ENCODE data around the gene MACC1.
"Not testable (repeated sequence)": the region's sequence is repeated elsewhere in the genome, so short reads cannot be mapped to it uniquely, and the experiment has no call there.

MACC1 gene

DNA sequence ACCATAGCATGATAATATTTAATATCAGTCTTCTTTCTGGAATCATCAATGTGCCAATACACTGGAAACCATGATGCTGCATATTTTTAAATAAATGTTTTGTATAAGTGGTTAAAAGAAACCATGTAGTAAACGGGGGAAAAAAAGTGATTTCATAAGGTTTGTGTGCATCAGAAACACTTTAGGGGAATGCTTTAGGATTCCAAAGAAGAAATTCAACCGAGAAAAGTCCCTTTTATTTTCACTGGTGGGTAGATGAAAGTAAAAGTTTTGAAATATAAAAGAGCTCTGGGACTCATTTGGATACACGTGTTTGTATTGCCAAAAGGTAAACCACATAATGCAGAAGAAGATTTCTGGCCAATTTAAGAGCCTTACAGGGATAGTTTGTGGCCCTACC is 11.9 kb upstream of the MACC1 start:
- no peak for DNase-seq (ENCODE audit: low spot score)

DNA sequence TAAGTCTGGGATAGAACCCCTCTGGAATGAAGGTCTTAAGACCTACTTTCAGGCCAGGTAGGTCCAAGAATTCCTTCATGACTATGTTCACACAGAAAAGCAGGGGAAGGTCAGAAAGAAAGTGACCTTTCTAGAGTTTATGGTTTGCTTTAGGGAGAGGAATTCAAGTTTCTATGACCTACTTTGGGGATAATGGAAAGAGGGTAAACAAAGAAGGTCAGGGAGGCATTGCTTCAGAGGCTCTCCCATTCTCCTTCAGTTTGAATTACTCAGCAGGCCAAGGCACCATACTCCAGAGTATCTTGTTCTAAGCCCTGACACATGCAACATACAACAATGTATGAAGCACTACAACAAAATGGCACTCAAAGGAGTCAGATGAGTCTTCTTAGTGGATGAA is 11.5 kb upstream of the MACC1 start:
- no peak for DNase-seq (ENCODE audit: low spot score)

DNA sequence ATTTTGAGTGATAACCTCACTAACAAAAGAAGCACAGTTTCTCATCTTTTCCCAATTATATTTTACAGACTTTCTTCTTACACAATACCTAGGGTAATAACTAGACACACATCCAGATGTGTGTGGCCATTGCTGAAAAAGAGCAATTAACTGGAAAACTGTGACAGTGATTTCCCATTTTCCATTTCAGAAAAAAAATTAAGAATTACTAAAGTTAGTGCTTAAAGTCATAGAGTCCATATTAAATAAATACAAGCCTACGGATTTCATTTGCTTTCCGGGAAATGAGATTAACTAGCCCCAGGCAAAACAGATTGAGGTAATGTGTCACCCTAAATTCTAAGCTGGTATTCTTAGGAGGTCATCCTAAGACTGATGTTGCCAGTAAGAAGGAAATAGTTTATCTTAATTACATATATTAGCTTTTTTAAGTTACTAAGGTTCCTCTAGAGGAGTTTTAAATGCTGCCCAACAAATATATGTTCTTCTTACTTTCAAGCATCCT is 10.2 kb upstream of the MACC1 start:
- DNase-seq (ENCODE audit: low spot score): no peak

DNA sequence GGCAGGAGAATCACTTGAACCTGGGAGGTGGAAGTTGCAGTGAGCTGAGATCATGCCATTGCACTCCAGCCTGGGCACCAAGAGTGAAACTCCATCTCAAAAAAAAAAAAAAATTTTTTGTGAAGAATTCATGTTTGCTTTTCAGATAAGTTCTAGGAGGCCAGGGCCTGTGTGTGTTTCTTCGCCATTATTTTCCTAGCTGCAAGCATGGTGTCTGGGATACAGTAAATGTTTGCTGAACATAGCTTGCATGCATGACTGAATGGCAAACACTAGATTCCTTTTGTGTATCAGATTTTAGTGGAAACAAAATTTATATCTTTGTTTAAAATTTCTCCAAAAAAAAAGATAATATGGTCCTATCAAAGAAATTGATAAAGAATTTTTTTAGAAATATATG is 9.7 kb upstream of the MACC1 start:
- no peak for DNase-seq (ENCODE audit: low spot score)

DNA sequence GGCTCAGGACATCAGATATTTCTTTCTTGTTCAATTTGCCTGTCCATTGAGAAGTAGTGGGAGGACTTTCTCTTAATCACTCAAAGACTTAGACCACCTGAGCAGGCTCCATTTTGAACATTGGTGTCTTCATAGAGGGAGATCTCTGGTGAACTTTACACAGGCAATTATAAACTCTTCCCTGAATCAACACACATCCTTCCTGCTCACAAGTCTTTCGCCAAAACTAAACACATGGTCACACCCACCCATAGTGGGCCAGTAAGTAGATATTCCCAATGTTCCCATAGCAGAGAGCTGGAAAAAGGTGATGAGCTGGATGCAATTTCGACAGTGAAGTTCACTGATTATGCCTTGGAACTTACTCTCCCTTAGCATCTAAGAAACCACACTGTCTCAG is 8.2 kb upstream of the MACC1 start:
- DNase-seq (ENCODE audit: low spot score): no peak

DNA sequence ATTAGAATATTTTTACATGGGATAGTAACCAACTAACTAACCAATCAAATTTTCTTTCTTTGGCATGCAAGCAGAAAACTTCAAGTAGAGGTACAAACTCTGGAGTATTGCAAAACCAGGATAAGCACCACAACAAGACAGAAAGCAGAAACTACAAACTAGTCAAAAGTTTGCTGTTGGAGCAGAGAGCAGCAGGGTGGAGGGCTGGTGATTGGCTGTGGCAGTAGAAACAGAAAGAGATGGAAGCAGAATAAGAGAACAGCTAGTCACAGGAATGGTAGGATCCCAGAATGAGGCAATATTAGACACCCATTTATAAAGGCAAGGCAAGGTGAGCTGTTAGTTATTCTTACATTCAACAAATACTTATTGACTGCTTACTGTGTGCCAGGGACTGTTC is 6.8 kb upstream of the MACC1 start:
- DNase-seq (ENCODE audit: low spot score): no peak

DNA sequence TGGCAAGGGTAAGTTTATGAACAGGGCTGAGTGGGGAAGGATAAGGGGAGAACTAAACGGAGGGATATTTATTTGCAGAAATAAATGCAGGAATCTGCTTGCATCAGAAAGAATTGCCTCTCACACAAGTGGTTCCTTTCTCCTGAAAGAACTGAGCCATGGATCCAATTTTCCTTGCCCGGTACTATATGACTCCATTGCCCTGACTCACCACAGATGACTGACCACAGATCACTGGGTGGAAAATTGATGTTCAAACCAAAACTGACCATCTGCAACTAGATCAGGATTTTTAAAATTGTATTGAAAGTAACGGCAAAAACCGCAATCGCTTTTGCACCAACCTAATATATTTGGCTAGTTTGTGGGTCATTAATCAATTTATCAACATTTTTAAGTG is 6.2 kb upstream of the MACC1 start:
- DNase-seq (ENCODE audit: low spot score): peak; percentile 31

DNA sequence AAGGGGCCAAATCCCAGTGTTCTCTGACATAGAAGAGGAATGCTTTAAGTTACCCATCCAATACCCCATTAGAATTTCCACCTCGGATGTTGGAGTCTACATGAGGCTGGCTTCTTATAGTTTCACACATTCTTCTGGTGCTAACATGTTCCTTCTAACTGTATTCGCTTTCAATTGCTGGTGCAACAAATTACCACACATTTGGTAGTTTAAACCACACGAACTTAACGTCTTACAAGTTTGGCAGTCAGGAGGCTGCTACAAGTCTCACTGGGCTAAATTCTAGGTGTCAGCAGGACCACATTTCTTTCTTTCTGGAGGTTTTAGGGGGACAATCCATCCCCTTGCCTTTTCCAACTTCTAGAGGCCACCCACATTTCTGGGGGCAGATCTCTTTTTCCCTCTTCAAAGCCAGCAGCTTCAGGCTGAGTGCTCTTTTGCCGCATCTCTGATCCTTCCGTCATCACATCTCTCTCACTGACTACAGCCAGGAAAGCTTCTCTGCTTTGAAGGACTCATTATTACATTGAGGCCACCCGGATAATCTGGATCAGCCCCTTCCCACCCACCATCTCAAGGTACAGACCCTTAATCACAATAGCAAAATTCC is 5.1 kb upstream of the MACC1 start:
- no peak for DNase-seq (ENCODE audit: low spot score)

DNA sequence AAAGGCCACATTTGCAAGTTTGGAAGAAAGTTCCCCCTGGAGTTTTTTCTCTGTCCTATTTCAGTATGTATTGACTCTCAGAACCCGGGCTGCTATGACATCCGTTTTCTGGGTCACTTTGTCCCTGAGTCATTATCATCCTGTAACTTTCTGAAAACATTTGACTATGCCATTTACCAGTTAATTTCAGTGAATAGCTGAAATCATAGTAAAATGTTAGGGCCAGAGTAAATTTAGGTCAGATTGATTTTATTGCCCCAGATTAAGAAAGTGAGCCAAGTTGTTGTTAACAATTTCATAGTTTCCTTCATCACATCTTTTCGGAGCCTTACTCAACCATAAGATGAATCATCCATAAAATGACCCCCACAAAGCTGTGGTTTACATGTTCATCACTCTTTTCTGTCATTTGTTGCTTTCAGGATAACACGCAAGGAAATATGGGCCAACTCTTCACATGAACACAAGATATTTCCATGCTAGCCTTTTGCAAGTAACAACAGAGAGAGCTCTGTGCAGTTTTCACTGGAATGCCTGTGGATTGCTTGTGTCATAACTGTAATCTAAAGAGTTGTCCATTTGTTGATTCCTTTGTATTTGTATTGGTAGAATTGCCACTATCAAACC is 3.9 kb upstream of the MACC1 start:
- DNase-seq (ENCODE audit: low spot score): peak; percentile 70

DNA sequence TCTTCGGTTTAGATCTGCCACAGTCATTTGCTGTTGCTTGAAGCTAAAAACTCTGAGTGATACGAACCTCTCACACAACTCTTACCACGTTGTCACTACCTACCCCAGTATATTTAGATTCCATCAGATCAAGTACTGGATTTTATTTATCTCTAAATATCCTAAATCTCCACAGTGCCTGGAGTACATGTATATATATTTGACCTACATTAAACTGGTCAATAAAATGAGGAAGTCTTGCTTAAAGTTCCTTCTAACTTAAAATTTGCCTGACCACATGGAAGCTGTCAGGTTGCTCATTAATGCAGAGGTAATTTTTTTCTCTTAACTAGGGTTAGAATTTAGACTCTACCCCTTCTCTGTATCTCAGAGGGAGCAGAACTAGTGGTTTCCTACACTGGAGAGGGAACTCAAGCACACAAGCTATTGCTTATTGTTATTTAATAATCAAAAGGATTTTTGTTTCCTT is 3.1 kb upstream of the MACC1 start:
- no peak for DNase-seq (ENCODE audit: low spot score)

DNA sequence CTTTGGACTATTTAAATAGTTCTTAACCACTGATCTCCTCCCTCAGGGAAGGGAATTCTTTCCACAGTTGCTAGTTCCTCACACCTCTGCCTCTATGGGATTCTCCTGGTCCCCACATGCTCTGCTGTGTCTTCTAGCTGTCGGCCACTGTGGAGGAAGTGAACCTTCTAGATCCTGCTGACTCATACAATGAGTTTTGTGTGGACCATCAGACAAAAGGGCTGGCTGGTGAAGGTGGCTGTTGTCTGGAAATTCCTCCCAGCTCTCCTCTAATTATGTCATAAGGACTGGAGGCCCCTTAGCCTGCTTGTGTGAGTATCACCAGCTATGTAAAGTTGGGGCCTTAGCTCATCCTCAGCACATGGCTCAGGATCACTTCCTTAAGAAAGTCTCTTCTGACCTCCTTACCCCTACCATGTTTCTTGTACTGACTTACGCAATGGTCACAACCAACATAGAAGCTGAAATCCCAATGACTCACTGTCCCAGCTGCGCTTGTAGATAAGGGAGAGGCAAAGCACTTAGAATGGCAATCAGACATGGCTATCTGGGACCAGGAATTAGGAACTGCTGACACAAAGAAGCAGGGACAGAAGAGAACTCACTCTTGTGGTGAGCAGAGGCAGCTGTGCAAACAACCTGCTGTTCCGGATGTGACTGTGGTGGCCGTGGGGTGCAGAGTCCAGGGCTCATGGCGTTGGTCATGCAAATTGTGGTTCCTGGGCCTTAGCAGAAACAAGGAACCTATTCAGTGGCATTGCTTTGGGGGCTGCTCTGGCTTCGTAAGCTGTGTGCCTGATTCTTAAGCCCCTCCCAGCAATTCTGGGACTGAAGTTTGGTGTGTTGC is 2.5 kb upstream of the MACC1 start:
- DNase-seq (ENCODE audit: low spot score): peak; percentile 18

DNA sequence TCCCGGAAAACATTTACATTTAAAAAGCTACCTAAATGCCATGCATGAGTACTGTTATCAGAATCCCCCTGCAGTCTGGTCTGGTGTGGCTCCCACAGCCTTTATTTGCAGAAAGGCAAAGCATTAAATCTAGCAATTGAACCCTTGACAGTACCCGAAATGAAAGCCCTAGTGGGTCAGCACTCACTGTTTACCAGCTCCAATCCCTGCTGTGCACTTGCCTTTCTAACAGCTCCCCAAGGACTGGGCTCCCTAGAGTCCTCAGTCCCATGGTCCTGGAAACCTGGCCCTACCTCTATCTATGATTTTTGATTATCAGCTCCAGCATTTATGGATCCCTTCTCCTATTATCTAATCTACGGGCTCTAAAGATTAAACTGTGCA is 1.9 kb upstream of the MACC1 start:
- DNase-seq (ENCODE audit: low spot score): no peak

DNA sequence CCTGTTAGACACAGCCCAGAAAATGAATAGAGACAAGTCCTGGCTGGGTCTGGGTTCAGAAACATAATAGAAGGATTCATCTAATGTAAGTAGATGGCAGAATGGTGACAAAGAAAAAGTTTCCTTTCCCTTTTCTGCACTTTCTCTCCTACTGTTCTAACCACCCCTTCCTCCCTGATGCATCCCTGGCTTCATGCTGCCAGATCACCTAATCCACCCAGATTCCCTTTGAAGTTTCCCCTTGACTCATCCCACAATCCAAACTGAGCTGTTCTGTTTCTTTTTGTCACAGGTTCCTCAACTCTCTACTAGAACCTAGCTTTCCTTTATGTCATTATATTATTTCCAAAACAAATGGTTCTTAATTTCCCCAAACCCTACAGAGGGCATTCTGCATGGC is 1.1 kb upstream of the MACC1 start:
- no peak for DNase-seq (ENCODE audit: low spot score)

DNA sequence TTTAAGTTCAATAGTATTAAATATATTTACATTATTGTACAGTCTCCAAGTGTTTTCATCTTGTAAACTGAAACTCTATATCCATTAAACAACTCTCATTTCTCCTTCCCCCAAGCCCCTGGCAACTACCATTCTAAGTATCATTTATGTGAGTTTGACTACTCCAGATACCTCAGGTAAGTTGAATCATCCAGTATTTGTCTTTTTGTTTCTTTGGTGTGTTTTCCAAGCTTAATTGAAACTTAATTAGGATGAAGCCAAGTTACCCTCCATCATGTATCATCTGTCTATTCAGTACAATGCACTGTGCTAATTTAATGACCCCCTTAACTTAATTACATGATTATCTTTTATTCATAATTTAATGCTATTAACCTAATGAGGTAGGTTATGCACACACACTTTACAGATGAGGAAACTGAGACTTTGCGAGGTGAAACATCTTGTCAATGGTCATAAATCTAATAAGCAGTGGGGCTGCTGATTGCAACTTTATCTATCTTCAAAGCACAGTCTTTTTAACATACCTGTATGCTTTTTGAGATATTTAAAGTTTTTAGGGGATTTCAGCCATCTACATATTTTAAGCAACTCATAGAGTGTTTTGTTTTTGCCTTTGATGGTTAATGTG is 663 bp downstream of the MACC1 start:
- no peak for DNase-seq (ENCODE audit: low spot score)

DNA sequence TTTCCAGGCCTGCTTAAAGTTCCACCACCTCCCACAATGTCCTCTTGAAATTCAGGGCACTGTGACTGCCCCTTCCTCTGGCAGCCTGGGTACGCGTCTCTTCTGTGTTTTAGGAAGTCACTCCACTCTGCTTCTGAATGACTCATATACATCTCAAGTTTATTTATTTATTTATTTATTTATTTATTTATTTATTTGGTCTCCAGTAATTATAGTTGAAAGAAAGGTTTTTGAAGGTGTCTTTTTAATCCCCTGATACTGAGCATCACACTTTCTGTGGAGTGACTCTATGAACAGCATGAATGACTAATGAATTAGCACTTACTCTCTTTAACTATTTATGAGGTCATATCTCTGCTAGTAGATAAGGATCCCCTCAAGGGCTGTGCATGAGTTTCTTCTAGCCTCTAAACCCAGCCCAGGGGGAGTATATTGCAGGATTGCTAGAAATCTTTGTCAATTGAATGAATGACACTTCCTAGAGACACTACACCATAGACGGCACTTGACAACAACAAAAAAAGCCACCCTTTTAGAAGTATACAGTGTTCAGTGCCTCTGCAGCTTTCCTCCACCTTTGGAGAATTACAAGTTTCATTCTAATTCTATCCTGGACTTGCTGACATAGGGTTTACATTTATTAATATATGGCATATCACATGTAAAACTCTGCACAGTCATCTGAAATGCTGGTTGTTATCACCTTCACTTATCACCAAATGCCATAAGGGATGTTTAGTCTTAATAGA is 2.1 kb downstream of the MACC1 start:
- no peak for DNase-seq (ENCODE audit: low spot score)

DNA sequence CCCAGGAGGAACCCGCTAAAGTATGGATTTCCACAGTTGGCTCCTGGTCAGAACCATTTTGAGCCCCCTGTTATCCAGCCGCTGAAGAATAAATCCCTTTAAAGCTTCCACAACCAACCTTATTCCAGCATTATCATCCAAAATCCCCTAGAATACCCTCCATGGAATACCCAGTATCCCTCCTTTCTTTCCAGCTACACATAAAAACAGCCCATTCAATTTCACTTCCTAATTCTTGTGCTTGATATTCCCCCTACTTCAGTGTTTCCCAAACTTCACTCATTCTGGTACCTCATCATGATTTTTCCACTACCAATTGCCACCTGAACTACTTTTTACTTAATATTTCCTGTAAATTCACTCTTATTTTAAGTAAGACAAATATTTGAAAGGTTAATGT is 3.1 kb downstream of the MACC1 start:
- DNase-seq (ENCODE audit: low spot score): no peak

DNA sequence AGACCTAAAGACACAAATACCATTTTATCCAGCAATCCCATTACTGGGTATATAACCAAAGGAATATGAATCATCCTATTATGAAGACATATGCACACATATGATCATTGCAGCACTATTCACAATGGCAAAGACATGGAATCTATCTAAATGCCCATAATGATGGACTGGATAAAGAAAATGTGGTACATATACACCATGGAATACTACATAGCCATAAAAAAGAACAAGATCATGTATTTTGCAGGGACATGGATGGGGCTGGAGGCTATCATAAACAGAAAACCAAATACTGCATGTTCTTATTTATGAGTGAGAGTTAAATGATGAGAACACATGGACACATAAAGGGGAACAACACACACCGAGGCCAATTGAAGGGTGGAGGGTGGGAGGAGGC is 3.8 kb downstream of the MACC1 start:
- DNase-seq (ENCODE audit: low spot score): no peak

DNA sequence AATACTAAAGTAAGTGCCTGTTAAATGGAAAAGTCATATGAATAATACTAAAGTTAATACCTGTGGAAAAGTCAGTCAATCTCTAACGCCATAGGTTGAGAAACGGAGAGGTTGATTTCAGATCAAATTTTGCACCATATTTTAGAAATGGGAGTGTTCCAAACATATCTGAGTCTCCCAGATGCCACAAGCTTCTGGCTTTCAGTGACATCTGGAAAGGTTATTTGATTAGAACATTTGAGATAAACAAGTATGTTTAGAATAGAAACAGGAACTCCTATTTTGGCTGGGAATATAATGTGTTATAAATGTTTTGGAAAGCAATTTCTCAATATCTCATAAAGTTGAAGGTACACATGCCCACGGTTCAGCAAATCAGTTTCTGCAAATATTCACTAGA is 5.8 kb downstream of the MACC1 start:
- no peak for DNase-seq (ENCODE audit: low spot score)

DNA sequence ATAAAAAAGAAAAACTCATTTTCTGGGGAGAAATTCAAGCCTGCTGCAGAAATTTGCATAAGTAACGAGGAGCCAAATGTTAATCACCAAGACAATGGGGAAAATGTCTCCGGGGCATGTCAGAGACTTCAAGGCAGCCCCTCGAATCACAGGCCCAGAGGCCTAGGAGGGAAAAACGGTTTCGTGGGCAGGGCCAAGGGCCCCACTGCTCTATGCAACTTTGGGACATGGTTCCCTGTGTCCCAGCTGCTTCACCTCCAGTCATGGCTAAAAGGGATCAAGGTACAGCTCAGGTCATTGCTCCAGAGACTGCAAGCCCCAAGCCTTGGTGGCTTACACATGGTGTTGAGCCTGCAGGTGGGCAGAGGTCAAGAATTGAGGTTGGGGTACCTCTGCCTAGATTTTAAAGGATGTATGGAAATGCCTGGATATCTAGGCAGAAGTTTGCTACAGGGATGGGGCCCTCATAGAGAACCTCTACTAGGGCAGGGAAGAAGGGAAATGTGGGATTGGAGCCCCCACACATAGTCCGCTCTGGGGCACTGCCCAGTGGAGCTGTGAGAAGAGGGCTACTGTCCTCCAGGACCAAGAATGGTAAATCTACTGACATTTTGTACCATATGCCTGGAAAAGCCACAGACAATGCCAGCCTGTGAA is 8.4 kb downstream of the MACC1 start:
- no peak for DNase-seq (ENCODE audit: low spot score)

DNA sequence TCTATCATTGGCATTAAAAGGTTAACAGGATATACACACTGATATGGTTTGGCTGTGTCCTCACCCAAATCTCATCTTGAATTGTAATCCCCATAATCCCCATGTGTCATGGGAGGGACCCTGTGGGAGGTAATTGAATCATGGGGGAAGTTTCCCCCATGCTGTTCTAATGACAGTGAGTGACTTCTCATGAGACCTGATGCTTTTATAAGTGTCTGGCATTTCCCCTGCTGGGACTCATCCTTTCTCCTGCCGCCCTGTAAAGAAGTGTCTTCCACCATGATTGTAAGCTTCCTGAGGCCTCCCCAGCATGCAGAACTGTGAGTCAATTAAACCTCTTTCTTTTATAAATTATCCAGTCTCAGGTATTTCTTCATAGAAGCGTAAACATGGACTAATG is 9.4 kb downstream of the MACC1 start:
- DNase-seq (ENCODE audit: low spot score): not testable (repeated sequence)

DNA sequence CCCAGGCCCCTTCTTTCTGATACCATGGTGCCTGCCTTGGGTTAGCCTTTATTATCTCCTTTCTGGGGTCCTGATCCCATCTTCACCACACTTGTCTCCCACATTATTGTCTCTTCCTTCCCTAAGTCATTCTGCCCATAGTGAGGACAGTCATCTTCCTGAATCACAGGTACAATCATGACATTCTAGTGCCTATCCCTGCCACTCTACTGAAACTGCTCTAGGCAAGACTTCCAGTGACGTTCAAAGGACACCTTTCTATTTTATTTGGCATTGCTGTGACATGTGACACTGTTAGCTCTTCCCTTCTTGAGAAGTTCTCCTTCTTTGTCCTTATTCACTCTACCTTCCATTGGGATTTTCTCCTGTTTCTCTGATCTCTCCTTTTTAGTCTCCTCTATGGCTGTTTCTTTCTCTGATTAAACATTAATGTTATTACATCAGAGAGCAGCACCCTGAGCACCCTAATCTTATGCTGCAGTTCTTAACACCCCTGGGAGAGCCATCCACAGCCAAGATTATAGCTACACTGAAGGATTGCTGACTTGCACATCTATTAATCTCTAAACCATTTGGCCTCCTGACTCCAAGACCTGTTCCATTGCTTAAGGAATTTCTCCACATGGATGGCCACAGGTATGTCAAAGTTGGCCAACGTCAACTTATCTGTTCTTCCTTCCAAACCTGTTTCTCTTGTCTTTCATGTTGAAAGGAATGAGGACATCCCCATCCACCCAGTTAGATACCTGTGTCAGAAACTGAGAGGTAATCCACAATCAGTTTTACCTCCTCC is 10.9 kb downstream of the MACC1 start:
- no peak for DNase-seq (ENCODE audit: low spot score)
